GM12878 (cell line): ENCODE measurements around the gene OR8A1. TPM values are rescaled to one million over a fixed set of nuclear protein-coding genes. Genes with fewer than 3 reads are reported as not detected.

Experiments used
- ATAC-seq: fragments of 200-7000 bp; cut with Tn5 transposase; 3 replicates; pipeline ENCODE4 v1.9.1; 2020; ENCODE audit warnings: mild to moderate bottlenecking, moderate library complexity
- BruUV-seq: library from RNA; stranded (reverse); fragments of 400-500 nt; replicated peaks from 2 replicates; lab custom pipeline; 2021; lab: Mats Ljungman, UMichigan
- CTCF ChIA-PET: fragments of 300-600 bp; sonication (Branson Sonifier 250); formaldehyde crosslinking; extraction: SDS; loops from one replicate; lab custom pipeline; 2021; ENCODE audit warnings: inconsistent platforms; lab: Yijun Ruan, JAX
- POLR2A ChIA-PET: fragments of 350-600 bp; formaldehyde crosslinking; extraction: SDS; loops from one replicate; lab custom pipeline; 2021; ENCODE audit warnings: inconsistent platforms; lab: Charles Lee
- RAD21 ChIA-PET: fragments of 300-600 bp; sonication (Branson Sonifier 250); formaldehyde crosslinking; loops from one replicate; lab custom pipeline; 2023; ENCODE audit warnings: antibody characterized with exemption; ENCODE audit not compliant: unreplicated experiment; lab: Charles Lee
- SMC1A ChIA-PET: fragments of 300-600 bp; sonication (Branson Sonifier 250); formaldehyde crosslinking; loops from one replicate; lab custom pipeline; 2023; ENCODE audit not compliant: unreplicated experiment, uncharacterized antibody; lab: Charles Lee
- DNase-seq: peaks from one replicate; pipeline ENCODE4 v3.0.0-alpha.2; 2011; ENCODE audit warnings: low read depth, low spot score
- FAIRE-seq: peaks from 3 replicates; lab custom pipeline; 2011; peaks lifted over from hg19 to GRCh38; lab: Jason Lieb, UNC
- H2AFZ ChIP-seq: 2 replicates; pipeline ENCODE4 v1.6.0; 2011; ENCODE audit warnings: low read depth, low read length, control low read depth; ENCODE audit not compliant: control insufficient read depth
- H3K27ac ChIP-seq: 2 replicates; pipeline ENCODE4 v1.5.1; 2011; ENCODE audit warnings: control low read depth; ENCODE audit not compliant: control insufficient read depth, insufficient read depth
- H3K27me3 ChIP-seq, 2 experiments: replicated peaks in 1 of 2; 2 replicates each; pipeline versions ENCODE4 v1.6.0 to v1.6.1; 2011; ENCODE audit warnings: low read length in 1 of 2; ENCODE audit not compliant: control insufficient read depth in 2 of 2, insufficient read depth in 2 of 2
- H3K36me3 ChIP-seq, 2 experiments: 2 replicates each; pipeline ENCODE4 v1.5.1; 2011; ENCODE audit warnings: low read length in 1 of 2; ENCODE audit not compliant: control insufficient read depth in 2 of 2, insufficient read depth in 2 of 2
- H3K4me1 ChIP-seq: 2 replicates; pipeline ENCODE4 v1.6.1; 2011; ENCODE audit warnings: mild to moderate bottlenecking, low read length, moderate library complexity, mixed read lengths; ENCODE audit not compliant: control insufficient read depth, insufficient read depth
- H3K4me2 ChIP-seq: 2 replicates; pipeline ENCODE4 v1.6.0; 2011; ENCODE audit warnings: control low read depth; ENCODE audit not compliant: control insufficient read depth, insufficient read depth
- H3K4me3 ChIP-seq: fragments of 200-600 bp; sonication (generic); 2 replicates; pipeline ENCODE4 v1.5.1; 2016
- H3K79me2 ChIP-seq: 2 replicates; pipeline ENCODE4 v1.6.0; 2011; ENCODE audit warnings: low read length; ENCODE audit not compliant: control insufficient read depth, insufficient read depth
- H3K9ac ChIP-seq: 2 replicates; pipeline ENCODE4 v1.8.0; 2011; ENCODE audit warnings: low read length, control low read depth, mixed read lengths; ENCODE audit not compliant: control insufficient read depth, insufficient read depth
- H3K9me3 ChIP-seq: replicated peaks from 3 replicates; pipeline ENCODE4 v1.5.1; 2011; ENCODE audit warnings: mild to moderate bottlenecking, low read length; ENCODE audit not compliant: control insufficient read depth, insufficient read depth
- H4K20me1 ChIP-seq: 2 replicates; pipeline ENCODE4 v1.6.0; 2011; ENCODE audit not compliant: control insufficient read depth, insufficient read depth
- GABPA ChIP-seq: IDR thresholded peaks from 2 replicates; pipeline ENCODE4 v1.6.1; 2014; ENCODE audit warnings: antibody characterized with exemption, low read depth, mild to moderate bottlenecking, inconsistent platforms
- HDAC6 ChIP-seq: fragments of 200-600 bp; sonication (generic); IDR thresholded peaks from one replicate; pipeline ENCODE4 v1.8.0; 2017; ENCODE audit warnings: antibody characterized with exemption; ENCODE audit not compliant: unreplicated experiment
- PML ChIP-seq: IDR thresholded peaks from 2 replicates; pipeline ENCODE4 v1.6.1; 2012; ENCODE audit warnings: low read length, inconsistent platforms
- RBBP5 ChIP-seq: fragments of 200-600 bp; sonication (generic); conservative IDR thresholded peaks from 2 replicates; pipeline ENCODE4 v1.6.1; 2016
- SPI1 ChIP-seq: IDR thresholded peaks from 2 replicates; pipeline ENCODE4 v1.6.1; 2011; ENCODE audit warnings: low read depth, mild to moderate bottlenecking, low read length, moderate library complexity, borderline replicate concordance; ENCODE audit not compliant: insufficient read depth
- ZBED1 ChIP-seq: IDR thresholded peaks from 2 replicates; pipeline ENCODE4 v1.6.1; 2016; ENCODE audit warnings: borderline replicate concordance
- WGBS: methylation state at CpG from one replicate; pipeline ENCODE4 v1.1.6; 2016; ENCODE audit warnings: low lambda C conversion rate; ENCODE audit not compliant: insufficient replicate concordance, insufficient coverage; ENCODE audit errors: missing lambda C conversion rate; 5-methylcytosine and 5-hydroxymethylcytosine counted together
- in situ Hi-C: fragments of 300-500 bp; cut with MboI; formaldehyde crosslinking; loops from 9 replicates; pipeline ENCODE4 v1.14.3; 2018; ENCODE audit warnings: mixed read lengths
- intact Hi-C: fragments of 100-400 bp; cut with micrococcal nuclease; formaldehyde crosslinking; loops from one replicate; pipeline ENCODE4 v1.14.2; 2022; ENCODE audit not compliant: unreplicated experiment
- polyA plus RNA-seq, 11 experiments: library from polyadenylated mRNA; depleted of rRNA in 4 of 11; unstranded in 6 of 11; stranded (reverse) in 5 of 11; fragments of >200 nt; fragmentation: Nextera tagmentation in 4 of 11; fragmentation: Illumina TruSeq in 1 of 11; extraction: Ambion mirVana in 4 of 11; extraction: Trizol in 1 of 11; gene quantifications; 1 replicate in 1 of 11; 2 replicates in 10 of 11; pipeline versions ENCODE4 v1.2.1 to v1.2.3, GENCODE V29; 2011 to 2016; ENCODE audit warnings: inconsistent platforms in 2 of 11, missing spikeins in 2 of 11, low read depth in 1 of 11
- total RNA-seq, 4 experiments: library from RNA; depleted of rRNA in 3 of 4; stranded (reverse); fragments of >200 nt in 3 of 4; fragmentation: Illumina TruSeq in 1 of 4; extraction: Trizol in 1 of 4; gene quantifications; 2 replicates each; pipeline versions ENCODE4 v1.2.1 to v1.2.3, GENCODE V29; 2013 to 2021
- TF ChIP-seq, protein P1 (sequence below): fragments of 450-650 bp; IDR thresholded peaks from 2 replicates; pipeline ENCODE4 v1.6.1; 2017; ENCODE audit warnings: mild to moderate bottlenecking, moderate library complexity
- TF ChIP-seq, protein P2 (sequence below), 3 experiments: IDR thresholded peaks in 2 of 3; conservative IDR thresholded peaks in 1 of 3; 2 replicates each; pipeline ENCODE4 v1.5.1; 2011; ENCODE audit warnings: low read depth in 3 of 3, low read length in 3 of 3, mild to moderate bottlenecking in 3 of 3, control low read depth in 2 of 3, moderate library complexity in 2 of 3, inconsistent platforms in 1 of 3, mixed read lengths in 1 of 3; ENCODE audit not compliant: control insufficient read depth in 2 of 3, insufficient read depth in 1 of 3; ENCODE audit errors: extremely low read depth in 1 of 3

The OR8A1 gene
- total and polyA plus RNA-seq, 10 of the 15 experiments (the other 5 are each of a cell fraction or from before 2014, with no cell fraction given), result not detected

DNA sequence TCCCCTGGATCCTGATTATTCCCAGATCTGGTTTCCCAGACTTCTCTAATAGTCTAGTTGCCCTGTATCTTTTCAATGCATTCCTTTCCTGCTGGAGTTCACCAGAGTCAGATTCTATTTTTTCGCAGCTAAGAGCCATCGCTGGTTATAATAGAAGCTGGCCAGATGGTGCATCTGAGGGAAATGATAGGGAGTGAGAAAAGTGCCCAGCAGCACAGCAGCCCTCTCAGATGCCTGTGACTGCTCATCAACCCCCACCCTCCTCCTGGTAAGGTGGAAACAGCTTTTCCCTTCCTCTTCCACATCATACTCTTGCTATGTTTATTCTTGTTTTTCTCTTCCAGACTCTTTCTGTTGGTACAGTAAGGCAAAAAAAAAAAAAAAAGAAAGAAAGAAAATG, 12.8 kb downstream of the OR8A1 start:
- Histone ChIP-seq H3K27ac (no peak overlapping the region), H3K4me1 (no peaks in the 10 kb centered on the region), H3K36me3 (no peaks in the 10 kb centered on the region), H3K4me2 (no peak overlapping the region), H3K9me3 (no peaks in the 10 kb centered on the region), H4K20me1 (no peaks in the 10 kb centered on the region), H2AFZ (no peak overlapping the region), H3K9ac (no peak overlapping the region), H3K27me3 (no peaks in the 10 kb centered on the region; a peak in 1 of 4 replicates), H3K79me2 (no peaks in the 10 kb centered on the region), H3K4me3 (no peak overlapping the region)
- 39% methylated on average over 2 of the region's 2 CpGs for WGBS
- CTCF ChIA-PET, result interaction anchor here (1.7 to 1.8 kb wide), 2 partner anchors 166 to 511 kb away, joined by 6 to 13 read pairs; no protein-coding TSS in a partner anchor
- BruUV-seq, result no TSS peak
- intact Hi-C loops (no loop called here), in situ Hi-C loops (loop anchor here (10.0 kb wide), 1 partner anchor 508 kb away; no protein-coding TSS in a partner anchor)
- RAD21 ChIA-PET, result interaction anchor here (1.3 kb wide), 1 partner anchor 164 kb away, joined by 3 read pairs; no protein-coding TSS in a partner anchor
- POLR2A ChIA-PET, result no interaction called here
- DNase-seq, result no peak
- no peak for ATAC-seq
- FAIRE-seq, result no peak
- SMC1A ChIA-PET, result no interaction called here
- TF ChIP-seq PML (no peak), SPI1 (no peak), RBBP5 (no peak), ZBED1 (no peak), HDAC6 (no peak), GABPA (no peak)
- TF ChIP-seq, protein P1, sequence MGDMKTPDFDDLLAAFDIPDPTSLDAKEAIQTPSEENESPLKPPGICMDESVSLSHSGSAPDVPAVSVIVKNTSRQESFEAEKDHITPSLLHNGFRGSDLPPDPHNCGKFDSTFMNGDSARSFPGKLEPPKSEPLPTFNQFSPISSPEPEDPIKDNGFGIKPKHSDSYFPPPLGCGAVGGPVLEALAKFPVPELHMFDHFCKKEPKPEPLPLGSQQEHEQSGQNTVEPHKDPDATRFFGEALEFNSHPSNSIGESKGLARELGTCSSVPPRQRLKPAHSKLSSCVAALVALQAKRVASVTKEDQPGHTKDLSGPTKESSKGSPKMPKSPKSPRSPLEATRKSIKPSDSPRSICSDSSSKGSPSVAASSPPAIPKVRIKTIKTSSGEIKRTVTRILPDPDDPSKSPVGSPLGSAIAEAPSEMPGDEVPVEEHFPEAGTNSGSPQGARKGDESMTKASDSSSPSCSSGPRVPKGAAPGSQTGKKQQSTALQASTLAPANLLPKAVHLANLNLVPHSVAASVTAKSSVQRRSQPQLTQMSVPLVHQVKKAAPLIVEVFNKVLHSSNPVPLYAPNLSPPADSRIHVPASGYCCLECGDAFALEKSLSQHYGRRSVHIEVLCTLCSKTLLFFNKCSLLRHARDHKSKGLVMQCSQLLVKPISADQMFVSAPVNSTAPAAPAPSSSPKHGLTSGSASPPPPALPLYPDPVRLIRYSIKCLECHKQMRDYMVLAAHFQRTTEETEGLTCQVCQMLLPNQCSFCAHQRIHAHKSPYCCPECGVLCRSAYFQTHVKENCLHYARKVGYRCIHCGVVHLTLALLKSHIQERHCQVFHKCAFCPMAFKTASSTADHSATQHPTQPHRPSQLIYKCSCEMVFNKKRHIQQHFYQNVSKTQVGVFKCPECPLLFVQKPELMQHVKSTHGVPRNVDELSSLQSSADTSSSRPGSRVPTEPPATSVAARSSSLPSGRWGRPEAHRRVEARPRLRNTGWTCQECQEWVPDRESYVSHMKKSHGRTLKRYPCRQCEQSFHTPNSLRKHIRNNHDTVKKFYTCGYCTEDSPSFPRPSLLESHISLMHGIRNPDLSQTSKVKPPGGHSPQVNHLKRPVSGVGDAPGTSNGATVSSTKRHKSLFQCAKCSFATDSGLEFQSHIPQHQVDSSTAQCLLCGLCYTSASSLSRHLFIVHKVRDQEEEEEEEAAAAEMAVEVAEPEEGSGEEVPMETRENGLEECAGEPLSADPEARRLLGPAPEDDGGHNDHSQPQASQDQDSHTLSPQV, result no peak
- TF ChIP-seq, protein P2, sequence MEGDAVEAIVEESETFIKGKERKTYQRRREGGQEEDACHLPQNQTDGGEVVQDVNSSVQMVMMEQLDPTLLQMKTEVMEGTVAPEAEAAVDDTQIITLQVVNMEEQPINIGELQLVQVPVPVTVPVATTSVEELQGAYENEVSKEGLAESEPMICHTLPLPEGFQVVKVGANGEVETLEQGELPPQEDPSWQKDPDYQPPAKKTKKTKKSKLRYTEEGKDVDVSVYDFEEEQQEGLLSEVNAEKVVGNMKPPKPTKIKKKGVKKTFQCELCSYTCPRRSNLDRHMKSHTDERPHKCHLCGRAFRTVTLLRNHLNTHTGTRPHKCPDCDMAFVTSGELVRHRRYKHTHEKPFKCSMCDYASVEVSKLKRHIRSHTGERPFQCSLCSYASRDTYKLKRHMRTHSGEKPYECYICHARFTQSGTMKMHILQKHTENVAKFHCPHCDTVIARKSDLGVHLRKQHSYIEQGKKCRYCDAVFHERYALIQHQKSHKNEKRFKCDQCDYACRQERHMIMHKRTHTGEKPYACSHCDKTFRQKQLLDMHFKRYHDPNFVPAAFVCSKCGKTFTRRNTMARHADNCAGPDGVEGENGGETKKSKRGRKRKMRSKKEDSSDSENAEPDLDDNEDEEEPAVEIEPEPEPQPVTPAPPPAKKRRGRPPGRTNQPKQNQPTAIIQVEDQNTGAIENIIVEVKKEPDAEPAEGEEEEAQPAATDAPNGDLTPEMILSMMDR (IDR thresholded peaks at IDR 0.05 in 2 of 3, conservative IDR thresholded peaks at IDR 0.05 in 1 of 3; ENCODE audit: control insufficient read depth in 2 of 3, extremely low read depth in 1 of 3, insufficient read depth in 1 of 3, low read depth in 3 of 3, low read length in 3 of 3), result no peak
